HG03039 (cell line): Measurements from ENCODE around the gene SMAP1.
A peak's percentile ranks its signal among the peaks of the same experiment; 100 is the strongest.

Source experiments
- ATAC-seq: cut with Tn5 transposase; IDR thresholded peaks from one replicate; pipeline ENCODE4 v1.9.1; 2021; ENCODE audit warnings: mild to moderate bottlenecking, moderate library complexity; ENCODE audit not compliant: unreplicated experiment

The SMAP1 gene

DNA sequence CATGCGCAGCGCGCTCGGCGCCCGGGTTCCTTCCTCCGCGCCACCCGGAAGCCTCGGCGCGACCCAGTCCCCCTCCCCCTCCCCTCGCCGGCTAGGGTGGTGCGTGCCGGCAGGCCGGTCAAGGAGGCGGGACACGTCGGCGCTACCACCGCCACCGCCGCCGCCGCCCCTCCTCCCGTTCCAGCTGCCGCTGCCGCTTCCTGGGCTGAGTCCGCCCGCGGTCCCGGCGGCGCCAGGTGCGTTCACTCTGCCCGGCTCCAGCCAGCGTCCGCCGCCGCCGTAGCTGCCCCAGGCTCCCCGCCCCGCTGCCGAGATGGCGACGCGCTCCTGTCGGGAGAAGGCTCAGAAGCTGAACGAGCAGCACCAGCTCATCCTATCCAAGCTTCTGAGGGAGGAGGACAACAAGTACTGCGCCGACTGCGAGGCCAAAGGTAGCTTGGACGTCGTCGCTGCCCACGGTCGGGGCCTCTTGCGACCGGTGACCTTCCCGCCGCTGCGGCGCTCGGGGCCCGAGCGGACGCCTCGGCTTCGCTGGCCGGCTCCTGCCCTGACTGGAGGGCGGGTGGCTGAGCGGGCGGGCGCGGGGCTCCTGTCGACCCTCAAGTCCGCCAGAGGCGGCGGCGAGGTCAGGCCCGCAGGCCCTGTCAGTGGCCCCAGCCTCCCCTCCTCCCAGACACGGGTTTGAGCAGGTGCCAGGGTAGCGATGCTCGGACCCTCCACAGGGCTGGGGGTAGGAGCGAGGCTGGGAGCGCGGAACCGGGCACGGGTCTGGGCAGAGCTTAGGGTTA is at the start of gene SMAP1:
SMAP1 (plus strand) TSS at position 173 of the 788 bp plus-strand sequence; CDS start at position 314, 141 bp downstream.
- ATAC-seq: peak; percentile 96

GRCh38 chr6:70620746-70621145 is 46.9 kb upstream of the SMAP1 start:
- ATAC-seq: no peak

DNA sequence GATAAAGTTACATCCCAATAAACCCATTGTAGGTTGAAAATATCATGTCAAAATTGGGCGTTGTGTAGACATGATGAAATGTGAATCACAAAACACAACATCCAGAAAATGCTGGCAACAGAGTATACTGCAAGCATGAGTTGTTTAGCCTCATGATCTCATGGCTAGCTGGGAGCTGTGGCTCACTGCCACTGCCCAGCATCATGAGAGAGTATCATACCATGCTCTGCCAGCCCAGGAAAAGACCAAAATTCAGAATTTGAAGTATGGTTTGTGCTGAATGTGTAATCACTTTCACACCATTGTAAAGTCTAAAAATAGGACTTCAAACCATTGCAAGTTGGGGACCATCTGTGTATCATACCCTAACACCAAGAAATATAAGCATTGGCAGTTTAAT is 45.2 kb upstream of the SMAP1 start:
- no peak for ATAC-seq

- ATAC-seq: no peak
These were observed 42.2 kb upstream of the SMAP1 start for GRCh38 chr6:70625436-70625835.

DNA sequence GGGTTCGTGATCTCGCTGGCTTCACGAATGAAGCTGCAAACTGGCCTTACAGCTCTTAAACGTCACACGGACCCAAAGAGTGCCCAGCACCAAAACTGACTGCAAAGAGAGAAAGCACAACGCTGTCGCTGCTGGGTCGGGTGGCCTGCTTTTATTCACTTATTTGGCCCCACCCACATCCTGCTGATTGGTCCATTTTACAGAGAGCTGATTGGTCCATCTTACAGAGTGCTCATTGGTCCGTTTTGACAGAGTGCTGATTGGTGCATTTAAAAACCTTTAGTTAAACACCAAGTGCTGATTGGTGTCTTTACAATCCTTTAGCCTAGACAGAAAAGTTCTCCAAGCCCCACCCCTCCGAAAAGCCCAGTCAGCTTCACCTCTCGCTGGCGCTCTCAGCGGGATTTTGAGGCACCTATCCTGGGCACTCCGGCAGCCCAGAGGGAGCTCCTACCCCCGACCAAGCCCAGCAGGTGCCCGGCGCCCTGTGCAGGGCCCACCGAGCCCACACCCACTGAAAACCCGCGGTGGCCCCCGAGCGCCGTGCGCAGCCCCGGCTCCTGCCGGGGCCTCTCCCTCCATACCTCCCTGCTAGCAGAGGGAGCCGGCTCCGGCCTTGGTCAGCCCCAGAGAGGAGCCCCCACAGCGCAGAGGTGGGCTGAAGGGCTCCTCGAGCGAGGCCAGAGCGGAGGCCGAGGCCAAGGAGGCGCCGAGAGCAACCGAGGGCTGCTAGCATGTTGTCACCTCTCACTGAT is 40.0 kb upstream of the SMAP1 start:
- no peak for ATAC-seq

- ATAC-seq: no peak
These were observed 37.8 kb upstream of the SMAP1 start for GRCh38 chr6:70629929-70630328.

DNA sequence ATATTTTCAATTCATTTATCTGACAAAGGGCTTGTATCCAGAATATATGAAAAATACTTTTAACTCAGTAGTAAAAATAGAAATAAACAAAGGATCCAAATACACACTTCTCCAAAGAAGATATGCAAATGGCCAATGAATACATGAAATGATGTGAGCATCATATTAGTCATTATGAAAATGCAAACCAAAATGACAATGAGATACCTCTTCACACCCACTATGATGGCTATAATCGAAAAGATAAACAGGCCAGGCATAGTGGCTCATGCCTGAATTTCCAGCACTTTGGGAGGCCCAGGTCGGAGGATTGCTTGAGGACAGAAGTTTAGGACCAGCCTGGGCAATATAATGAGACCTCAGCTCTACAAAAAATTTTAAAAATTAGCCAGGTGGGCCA is 33.8 kb upstream of the SMAP1 start:
- ATAC-seq: no peak

DNA sequence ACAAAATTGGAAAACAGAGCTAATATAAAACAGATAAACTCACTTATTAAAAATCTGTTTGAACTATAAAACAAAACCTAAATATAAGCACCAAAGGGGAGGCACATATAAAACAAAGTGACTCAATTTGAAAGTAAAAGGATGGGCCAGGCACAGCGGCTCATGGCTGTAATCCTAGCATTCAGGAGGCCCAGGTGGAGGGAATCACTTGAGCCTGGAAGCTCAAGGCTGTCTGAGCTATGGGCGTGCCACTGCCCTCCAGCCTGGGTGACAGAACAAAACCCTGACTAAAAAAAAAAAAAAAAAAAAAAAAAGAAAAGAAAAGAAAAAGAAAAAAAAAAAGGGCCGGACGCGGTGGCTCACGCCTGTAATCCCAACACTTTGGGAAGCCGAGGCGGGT is 31.1 kb upstream of the SMAP1 start:
- no peak for ATAC-seq

DNA sequence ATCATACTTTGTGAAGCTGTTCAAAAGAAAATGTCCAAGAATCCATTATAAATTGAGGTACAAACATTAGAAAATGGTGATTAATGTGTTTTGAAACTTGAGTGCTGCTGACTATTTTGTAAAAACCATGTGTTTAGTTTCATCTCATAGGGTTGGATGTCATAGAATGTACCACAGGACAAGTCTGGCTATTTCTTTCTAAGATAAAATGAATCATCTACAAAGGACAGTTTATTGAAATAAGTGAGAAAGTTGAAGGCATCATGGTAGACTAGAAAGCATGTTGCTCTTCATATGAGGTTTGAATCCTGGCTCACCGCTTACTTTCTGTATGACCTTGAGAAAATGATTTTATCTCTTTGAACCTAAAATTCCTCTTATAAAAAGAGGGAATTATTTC is 29.2 kb upstream of the SMAP1 start:
- ATAC-seq: no peak

GRCh38 chr6:70651326-70651905 is 16.3 kb upstream of the SMAP1 start:
- ATAC-seq: peak; percentile 61

GRCh38 chr6:70652216-70652615 is 15.5 kb upstream of the SMAP1 start:
- no peak for ATAC-seq

DNA sequence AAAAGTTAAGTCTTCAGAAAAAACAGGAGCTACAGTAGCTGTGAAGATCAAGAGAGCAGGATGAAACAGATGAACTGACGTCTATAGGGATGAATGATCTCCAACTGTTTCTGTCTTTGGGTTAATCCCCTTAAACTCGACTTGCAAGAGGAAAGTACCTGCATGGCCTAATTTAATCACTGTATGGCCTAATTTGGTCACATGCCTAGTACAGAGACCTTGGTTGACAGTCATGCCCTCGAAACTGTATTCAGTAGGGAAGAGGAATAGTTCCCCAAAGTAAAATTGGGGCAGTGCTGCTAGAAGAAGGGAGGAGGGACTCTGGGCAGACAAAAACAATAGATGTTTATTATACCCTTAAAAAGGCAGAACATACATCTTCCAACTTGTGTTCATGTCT is 10.0 kb upstream of the SMAP1 start:
- no peak for ATAC-seq

DNA sequence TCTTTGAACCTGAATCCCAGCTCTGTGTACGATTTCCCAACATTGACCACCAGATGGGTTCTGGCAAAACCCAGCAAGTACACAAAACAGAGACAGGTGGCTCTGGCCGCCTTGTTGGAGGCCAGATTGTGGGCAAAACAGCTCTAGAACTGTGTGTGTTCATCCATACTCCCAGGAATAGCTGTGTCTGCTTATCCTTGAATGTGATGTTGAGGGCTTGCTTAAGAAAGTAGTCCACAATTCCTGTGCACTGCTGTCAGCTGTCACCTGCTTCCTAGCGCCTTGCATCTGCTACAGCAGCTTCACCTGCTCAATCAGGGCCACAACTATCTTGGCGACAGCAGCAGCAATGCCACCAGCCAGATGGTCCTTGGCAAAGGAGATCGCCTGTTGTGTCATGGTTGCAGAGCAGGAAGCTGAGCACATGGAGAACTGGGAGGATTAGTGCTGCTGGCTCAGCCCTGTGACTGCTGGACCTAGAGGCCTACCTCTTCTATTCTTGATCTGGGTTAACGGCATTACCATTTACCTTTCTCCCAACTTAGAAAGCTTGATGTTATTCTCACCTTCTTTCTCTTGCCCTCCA is 3.7 kb upstream of the SMAP1 start:
- ATAC-seq: no peak

DNA sequence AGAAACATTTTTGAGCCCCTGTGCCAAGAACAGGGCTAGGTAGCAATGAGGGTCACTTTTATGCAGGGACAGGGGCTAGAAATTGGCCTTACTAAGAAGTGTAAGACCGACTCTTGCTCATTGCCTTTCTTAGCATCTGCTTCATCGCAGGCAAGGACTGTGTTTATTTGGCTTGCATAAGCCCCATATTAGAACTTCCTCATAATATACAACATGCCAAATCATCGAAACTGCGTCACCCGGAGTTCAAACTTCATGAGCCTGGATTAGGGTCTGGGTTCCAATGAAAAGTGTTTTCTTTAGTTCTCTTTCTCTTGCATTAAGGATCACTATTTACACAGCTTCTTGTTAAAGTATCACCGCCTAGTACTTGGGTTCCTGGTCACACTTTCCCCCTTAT is 977 bp upstream of the SMAP1 start:
- no peak for ATAC-seq

- no peak for ATAC-seq
These were observed 400 bp upstream of the SMAP1 start for GRCh38 chr6:70667256-70667710.

DNA sequence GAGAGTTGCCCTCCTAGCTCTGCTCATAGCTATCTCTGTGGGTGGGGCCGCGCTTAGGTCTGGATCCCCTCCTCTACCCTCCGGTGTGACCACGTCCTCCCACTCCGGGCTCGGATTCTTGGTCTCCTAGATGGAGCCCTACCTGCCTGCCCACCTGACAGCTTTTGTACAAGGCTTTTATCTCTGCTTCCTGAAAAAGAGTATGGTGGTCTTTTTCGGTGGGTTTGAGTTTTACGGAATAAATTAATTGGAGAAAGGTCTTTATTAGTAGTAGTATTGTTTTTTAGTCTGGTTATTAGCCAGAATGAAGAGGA is 773 bp downstream of the SMAP1 start:
- no peak for ATAC-seq

GRCh38 chr6:70669133-70669532 is 1.4 kb downstream of the SMAP1 start:
- ATAC-seq: no peak

- ATAC-seq: no peak
These were observed 4.9 kb downstream of the SMAP1 start for GRCh38 chr6:70672549-70672948.

GRCh38 chr6:70673054-70673453 is 5.4 kb downstream of the SMAP1 start:
- no peak for ATAC-seq

DNA sequence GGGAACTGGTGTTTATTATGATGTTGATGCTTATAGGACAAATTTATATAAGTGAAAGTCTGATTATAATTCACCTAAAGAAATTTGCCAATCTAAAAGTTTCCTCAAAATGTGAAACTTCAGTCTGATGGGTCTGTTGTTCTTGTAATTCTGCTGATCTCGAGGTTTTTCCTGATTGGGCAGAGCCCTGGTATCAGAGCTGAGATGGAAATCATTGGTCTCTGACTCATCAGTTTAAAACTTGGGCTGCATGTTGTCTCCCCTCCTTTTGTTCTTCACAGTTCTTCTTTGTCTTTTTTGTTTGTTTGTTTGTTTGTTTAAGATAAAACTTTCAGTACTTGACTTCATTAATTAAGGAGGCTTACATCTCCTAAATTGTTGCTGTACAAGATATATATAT is 5.9 kb downstream of the SMAP1 start:
- ATAC-seq: no peak

GRCh38 chr6:70675822-70676221 is 8.1 kb downstream of the SMAP1 start:
- no peak for ATAC-seq

- ATAC-seq: no peak
These were observed 9.1 kb downstream of the SMAP1 start for GRCh38 chr6:70676821-70677220.
